Right cardiac atrium (tissue), 5 donors: Measurements from ENCODE around the gene S100A8. TPM values are rescaled to one million over a fixed set of nuclear protein-coding genes. Genes with fewer than 3 reads are reported as not detected.

Source experiments
- ATAC-seq, 2 donors: fragments of 200-7000 bp; cut with Tn5 transposase; one replicate each; pipeline versions ENCODE4 v1.8.0 to v1.9.1; 2020; ENCODE audit warnings: moderate library complexity in 2 of 2, mild to moderate bottlenecking in 1 of 2
- DNase-seq, 3 donors: peaks; one replicate each; pipeline ENCODE4 v3.0.0-alpha.2; 2020
- H3K27ac ChIP-seq: one replicate; pipeline ENCODE4 v1.5.1; 2013; ENCODE audit warnings: mild to moderate bottlenecking, low read length, control low read depth, moderate library complexity
- H3K27me3 ChIP-seq: one replicate; pipeline ENCODE4 v1.6.1; 2013; ENCODE audit not compliant: control insufficient read depth, insufficient read depth
- H3K4me1 ChIP-seq: one replicate; pipeline ENCODE4 v1.6.1; 2013; ENCODE audit warnings: low read length; ENCODE audit not compliant: control insufficient read depth, insufficient read depth
- H3K4me3 ChIP-seq: one replicate; pipeline ENCODE4 v1.5.1; 2013; ENCODE audit warnings: low read length, control low read depth
- H3K9me3 ChIP-seq: one replicate; pipeline ENCODE4 v1.6.1; 2013; ENCODE audit warnings: low read length; ENCODE audit not compliant: control insufficient read depth
- WGBS: extraction: QIAGEN DNeasy Blood & Tissue Kit; methylation state at CpG from one replicate; pipeline ENCODE4 v1.1.7; 2013; 5-methylcytosine and 5-hydroxymethylcytosine counted together
- intact Hi-C, 4 donors: fragments of 100-400 bp; cut with DNase I; formaldehyde crosslinking; loops; one replicate each; pipeline versions ENCODE4 v1.11.0 to v1.14.0; 2022 to 2023
- polyA plus RNA-seq: library from polyadenylated mRNA; stranded (reverse); fragments of 200-250 nt; gene quantifications from one replicate; pipeline ENCODE4 v1.2.3, GENCODE V29; 2013
- total RNA-seq, 4 donors: library from RNA; stranded (reverse); fragmentation: NEBNext Ultra II Directional; extraction: Animal tissue kit (Norgen Biotek cat#: 25700); gene quantifications; one replicate each; pipeline ENCODE4 v1.2.1, GENCODE V29; 2021
- donor health status: healthy with polysubstance abuse.
- donor health status: DM: no; HTN: yes; CAD: no.
- donor health status: DM: no; HTN: no; CAD: no.
- donor health status: DM: no; HTN: yes; CAD: no; lungs with severe emphysema.
- donor health status: DM: yes; HTN: yes; CAD: no.

The S100A8 gene
- total and polyA plus RNA-seq, 5 donors, result 27.5 to 98.1 (median 64.0) TPM

- ATAC-seq (no peak), DNase-seq (no peak)
- H3K4me3 ChIP-seq, result no peak overlapping the region
- H3K27ac ChIP-seq, result no peak overlapping the region
- no peaks in the 10 kb centered on the region for H3K27me3 ChIP-seq
- 92% methylated on average over 1 of the region's 1 CpG for WGBS
- H3K4me1 ChIP-seq, result no peaks in the 10 kb centered on the region
- no peaks in the 10 kb centered on the region for H3K9me3 ChIP-seq
- intact Hi-C loops, result no loop called here
Measured at GRCh38 chr1:153371231-153371630, 19.6 kb downstream of the S100A8 start.

GRCh38 chr1:153370146-153370545 is 20.7 kb downstream of the S100A8 start:
- intact Hi-C loops, result no loop called here
- Histone ChIP-seq H3K4me3 (no peak overlapping the region), H3K9me3 (no peaks in the 10 kb centered on the region), H3K4me1 (no peaks in the 10 kb centered on the region), H3K27me3 (no peaks in the 10 kb centered on the region), H3K27ac (no peak overlapping the region)
- WGBS, result 71% methylated on average over 3 of the region's 3 CpGs
- DNase-seq, result no peak
- ATAC-seq, result no peak

- 62% methylated on average over 2 of the region's 2 CpGs for WGBS
- no peak overlapping the region for H3K4me3 ChIP-seq
- DNase-seq, result no peak
- H3K9me3 ChIP-seq, result no peaks in the 10 kb centered on the region
- no peaks in the 10 kb centered on the region for H3K27me3 ChIP-seq
- intact Hi-C loops, result no loop called here
- no peak overlapping the region for H3K27ac ChIP-seq
- no peaks in the 10 kb centered on the region for H3K4me1 ChIP-seq
- no peak for ATAC-seq
Measured at GRCh38 chr1:153368495-153368894, 22.4 kb downstream of the S100A8 start.

- intact Hi-C loops, result no loop called here
Measured at GRCh38 chr1:153367090-153367489, 23.8 kb downstream of the S100A8 start.

GRCh38 chr1:153366261-153366660 is 24.6 kb downstream of the S100A8 start:
- DNase-seq (no peak), ATAC-seq (no peak)
- no peaks in the 10 kb centered on the region for H3K4me1 ChIP-seq
- H3K27me3 ChIP-seq, result no peaks in the 10 kb centered on the region
- no peaks in the 10 kb centered on the region for H3K9me3 ChIP-seq
- 76% methylated on average over 6 of the region's 6 CpGs for WGBS
- no peak overlapping the region for H3K27ac ChIP-seq
- intact Hi-C loops, result no loop called here
- H3K4me3 ChIP-seq, result no peak overlapping the region

More at GRCh38 chr1:153367090-153367489, 23.8 kb downstream of the S100A8 start:
- WGBS, result 58% methylated on average over 2 of the region's 2 CpGs
- Histone ChIP-seq H3K9me3 (no peaks in the 10 kb centered on the region), H3K4me1 (no peaks in the 10 kb centered on the region), H3K27ac (no peak overlapping the region), H3K4me3 (no peak overlapping the region), H3K27me3 (no peaks in the 10 kb centered on the region)
- DNase-seq, result no peak
- ATAC-seq, result no peak

- H3K27me3 ChIP-seq, result no peaks in the 10 kb centered on the region
- no peaks in the 10 kb centered on the region for H3K4me1 ChIP-seq
- WGBS, result 59% methylated on average over 8 of the region's 8 CpGs
- intact Hi-C loops, result no loop called here
- ATAC-seq (no peak), DNase-seq (no peak)
- H3K27ac ChIP-seq, result no peak overlapping the region
- no peaks in the 10 kb centered on the region for H3K9me3 ChIP-seq
- no peak overlapping the region for H3K4me3 ChIP-seq
Measured at GRCh38 chr1:153365696-153366095, 25.2 kb downstream of the S100A8 start.

- DNase-seq, result no peak
- ATAC-seq, result no peak
- H3K4me1 ChIP-seq, result no peaks in the 10 kb centered on the region
- H3K9me3 ChIP-seq, result no peaks in the 10 kb centered on the region
- H3K4me3 ChIP-seq, result no peak overlapping the region
- 77% methylated on average over 12 of the region's 12 CpGs for WGBS
- no peaks in the 10 kb centered on the region for H3K27me3 ChIP-seq
- H3K27ac ChIP-seq, result no peak overlapping the region
- intact Hi-C loops, result no loop called here
Measured at GRCh38 chr1:153364766-153365666, 25.9 kb downstream of the S100A8 start.

- H3K9me3 ChIP-seq, result no peaks in the 10 kb centered on the region
- DNase-seq, result no peak
- no peak for ATAC-seq
- no peak overlapping the region for H3K27ac ChIP-seq
- H3K27me3 ChIP-seq, result no peaks in the 10 kb centered on the region
- H3K4me1 ChIP-seq, result no peaks in the 10 kb centered on the region
- no peak overlapping the region for H3K4me3 ChIP-seq
- intact Hi-C loops, result no loop called here
Measured at GRCh38 chr1:153364156-153364555, 26.7 kb downstream of the S100A8 start.

GRCh38 chr1:153363641-153364040 is 27.2 kb downstream of the S100A8 start:
- intact Hi-C loops, result no loop called here
- 71% methylated on average over 3 of the region's 3 CpGs for WGBS
- no peak overlapping the region for H3K4me3 ChIP-seq
- no peaks in the 10 kb centered on the region for H3K4me1 ChIP-seq
- no peak for ATAC-seq
- no peaks in the 10 kb centered on the region for H3K9me3 ChIP-seq
- no peak overlapping the region for H3K27ac ChIP-seq
- DNase-seq, result no peak
- H3K27me3 ChIP-seq, result no peaks in the 10 kb centered on the region

- WGBS, result 77% methylated on average over 3 of the region's 3 CpGs
- no peaks in the 10 kb centered on the region for H3K9me3 ChIP-seq
- H3K27me3 ChIP-seq, result no peaks in the 10 kb centered on the region
- intact Hi-C loops, result no loop called here
- H3K4me1 ChIP-seq, result no peaks in the 10 kb centered on the region
- no peak for ATAC-seq
- no peak for DNase-seq
- no peak overlapping the region for H3K27ac ChIP-seq
- no peak overlapping the region for H3K4me3 ChIP-seq
Measured at GRCh38 chr1:153362187-153362775, 28.6 kb downstream of the S100A8 start.

GRCh38 chr1:153361480-153362109 is 29.3 kb downstream of the S100A8 start:
- DNase-seq (no peak), ATAC-seq (no peak)
- 82% methylated on average over 4 of the region's 4 CpGs for WGBS
- no peaks in the 10 kb centered on the region for H3K9me3 ChIP-seq
- no peak overlapping the region for H3K4me3 ChIP-seq
- no peaks in the 10 kb centered on the region for H3K4me1 ChIP-seq
- intact Hi-C loops, result no loop called here
- H3K27ac ChIP-seq, result no peak overlapping the region
- H3K27me3 ChIP-seq, result no peaks in the 10 kb centered on the region
